HepG2 (cell line): Measurements from ENCODE around the gene GFPT1. TPM values are rescaled to one million over a fixed set of nuclear protein-coding genes. Genes with fewer than 3 reads are reported as not detected.

Experiments used
- ATAC-seq: fragments of 200-7000 bp; cut with Tn5 transposase; 3 replicates; pipeline ENCODE4 v1.9.1; 2020; ENCODE audit warnings: mild to moderate bottlenecking, moderate library complexity
- BruUV-seq: library from RNA; stranded (reverse); fragments of 400-500 nt; replicated peaks from 2 replicates; lab custom pipeline; 2021; lab: Mats Ljungman, UMichigan
- CTCF ChIA-PET: fragments of 300-600 bp; formaldehyde crosslinking; extraction: SDS; loops from one replicate; lab custom pipeline; 2021; ENCODE audit warnings: low total read pairs, inconsistent platforms, low intra/inter-chr PET ratio; lab: Yijun Ruan, JAX
- POLR2A ChIA-PET: fragments of 350-600 bp; sonication (Branson Sonifier 250); formaldehyde crosslinking; loops from one replicate; lab custom pipeline; 2020; ENCODE audit warnings: antibody characterized with exemption, inconsistent platforms; lab: Yijun Ruan, JAX
- DNase-seq: peaks from one replicate; pipeline ENCODE4 v3.0.0-alpha.2; 2015; ENCODE audit warnings: low spot score
- FAIRE-seq: peaks from 3 replicates; lab custom pipeline; 2011; peaks lifted over from hg19 to GRCh38; lab: Jason Lieb, UNC
- H2AFZ ChIP-seq: one replicate; pipeline ENCODE4 v1.6.1; 2011; ENCODE audit warnings: low read length, inconsistent platforms
- H3K27ac ChIP-seq: fragments of 300-600 bp; 3 replicates; pipeline ENCODE4 v1.8.0; 2011; ENCODE audit warnings: mixed run types, mild to moderate bottlenecking, mixed read lengths, low read length, inconsistent platforms; ENCODE audit not compliant: insufficient read depth; ENCODE audit errors: extremely low read length
- H3K27me3 ChIP-seq, 2 experiments: fragments of 200-600 bp in 1 of 2; 2 replicates in 1 of 2; 3 replicates in 1 of 2; pipeline versions ENCODE4 v1.6.0 to v1.8.0; 2011; ENCODE audit warnings: low read length in 2 of 2, mild to moderate bottlenecking in 2 of 2, moderate library complexity in 2 of 2, inconsistent platforms in 1 of 2; ENCODE audit not compliant: insufficient read depth in 2 of 2, control insufficient read depth in 1 of 2
- H3K36me3 ChIP-seq, 2 experiments: fragments of 200-600 bp in 1 of 2; replicated peaks in 1 of 2; 2 replicates in 1 of 2; 3 replicates in 1 of 2; pipeline versions ENCODE4 v1.5.1 to v1.8.0; 2011; ENCODE audit warnings: low read length in 2 of 2, inconsistent platforms in 1 of 2; ENCODE audit not compliant: insufficient read depth in 2 of 2, control insufficient read depth in 1 of 2
- H3K4me1 ChIP-seq: 2 replicates; pipeline ENCODE4 v1.5.1; 2012; ENCODE audit warnings: low read length, inconsistent platforms; ENCODE audit not compliant: insufficient read depth
- H3K4me2 ChIP-seq: 2 replicates; pipeline ENCODE4 v1.6.0; 2011; ENCODE audit warnings: low read depth, low read length, inconsistent platforms
- H3K4me3 ChIP-seq, 3 experiments: fragments of 200-600 bp in 1 of 3; sonication (generic), shearing (Covaris generic) in 1 of 3; replicated peaks in 1 of 3; 2 replicates each; pipeline ENCODE4 v1.5.1; 2011 to 2016; ENCODE audit warnings: low read length in 3 of 3, inconsistent platforms in 2 of 3, low read depth in 2 of 3, mild to moderate bottlenecking in 2 of 3, control low read depth in 1 of 3, mixed read lengths in 1 of 3; ENCODE audit not compliant: insufficient read depth in 1 of 3
- H3K79me2 ChIP-seq: one replicate; pipeline ENCODE4 v1.6.1; 2011; ENCODE audit warnings: low read length, inconsistent platforms; ENCODE audit not compliant: insufficient read depth
- H3K9ac ChIP-seq: 2 replicates; pipeline ENCODE4 v1.6.0; 2011; ENCODE audit warnings: mild to moderate bottlenecking, low read depth, low read length, inconsistent platforms; ENCODE audit not compliant: insufficient read depth
- H3K9me3 ChIP-seq: 2 replicates; pipeline ENCODE4 v1.5.1; 2012; ENCODE audit warnings: mild to moderate bottlenecking, low read length
- H4K20me1 ChIP-seq: 2 replicates; pipeline ENCODE4 v1.6.0; 2011; ENCODE audit warnings: inconsistent platforms, mild to moderate bottlenecking, low read length, moderate library complexity; ENCODE audit not compliant: insufficient read depth
- ATAD3A ChIP-seq: sonication (generic); formaldehyde crosslinking; IDR thresholded peaks from 2 replicates; pipeline ENCODE4 v1.4.0; 2020; ENCODE audit warnings: missing genetic modification reagents
- GABPB1 ChIP-seq: IDR thresholded peaks from 2 replicates; pipeline ENCODE4 v1.6.1; 2016; ENCODE audit warnings: mild to moderate bottlenecking, missing genetic modification reagents, moderate library complexity, missing compliant biosample characterization
- HOXA5 ChIP-seq: sonication (generic); formaldehyde crosslinking; IDR thresholded peaks from 2 replicates; pipeline ENCODE4 v1.4.0; 2020; ENCODE audit warnings: missing genetic modification reagents
- KLF6 ChIP-seq: IDR thresholded peaks from 2 replicates; pipeline ENCODE4 v1.8.0; 2016; ENCODE audit warnings: missing biosample characterization, missing genetic modification reagents
- NFE2L1 ChIP-seq: sonication (generic); formaldehyde crosslinking; IDR thresholded peaks from 2 replicates; pipeline ENCODE4 v1.4.0; 2020; ENCODE audit warnings: missing genetic modification reagents, mild to moderate bottlenecking, borderline replicate concordance
- PREB ChIP-seq: sonication (generic); formaldehyde crosslinking; IDR thresholded peaks from 2 replicates; pipeline ENCODE4 v1.4.0; 2020; ENCODE audit warnings: missing genetic modification reagents
- RELA ChIP-seq: sonication (generic); formaldehyde crosslinking; IDR thresholded peaks from 2 replicates; pipeline ENCODE4 v1.4.0; 2020; ENCODE audit warnings: missing genetic modification reagents
- REXO4 ChIP-seq: sonication (generic); formaldehyde crosslinking; IDR thresholded peaks from 2 replicates; pipeline ENCODE4 v1.8.0; 2022; ENCODE audit warnings: missing genetic modification reagents, mild to moderate bottlenecking, borderline replicate concordance
- RNF219 ChIP-seq: sonication (generic); formaldehyde crosslinking; IDR thresholded peaks from 2 replicates; pipeline ENCODE4 v1.5.0; 2020; ENCODE audit warnings: mild to moderate bottlenecking, missing genetic modification reagents
- STAG1 ChIP-seq: sonication (generic); formaldehyde crosslinking; IDR thresholded peaks from 2 replicates; pipeline ENCODE4 v1.4.0; 2020; ENCODE audit warnings: missing genetic modification reagents
- TRIM24 ChIP-seq: sonication (generic); formaldehyde crosslinking; IDR thresholded peaks from 2 replicates; pipeline ENCODE4 v1.8.0; 2022; ENCODE audit warnings: mild to moderate bottlenecking, missing genetic modification reagents
- ZNF383 ChIP-seq: sonication (generic); formaldehyde crosslinking; IDR thresholded peaks from 2 replicates; pipeline ENCODE4 v1.4.0; 2020; ENCODE audit warnings: missing genetic modification reagents, mild to moderate bottlenecking, borderline replicate concordance
- ZNF780A ChIP-seq: sonication (generic); formaldehyde crosslinking; IDR thresholded peaks from 2 replicates; pipeline ENCODE4 v1.8.0; 2022; ENCODE audit warnings: mild to moderate bottlenecking, missing genetic modification reagents, moderate library complexity
- ZSCAN9 ChIP-seq: IDR thresholded peaks from 2 replicates; pipeline ENCODE4 v1.6.1; 2016; ENCODE audit warnings: borderline replicate concordance
- WGBS: methylation state at CpG from one replicate; pipeline ENCODE4 v1.1.6; 2017; ENCODE audit warnings: low lambda C conversion rate; 5-methylcytosine and 5-hydroxymethylcytosine counted together
- in situ Hi-C: cut with HindIII; loops from 2 replicates; pipeline ENCODE4 v1.10.0; 2017; ENCODE audit warnings: low pct_unique_long_range_greater_than_20kb; ENCODE audit not compliant: extremely low pct_ligation_motif_present
- intact Hi-C: fragments of 100-400 bp; cut with micrococcal nuclease; formaldehyde crosslinking; loops from one replicate; pipeline ENCODE4 v1.10.0; 2022; ENCODE audit not compliant: unreplicated experiment
- polyA plus RNA-seq, 8 experiments: library from polyadenylated mRNA; depleted of rRNA in 3 of 8; stranded (reverse) in 7 of 8; unstranded in 1 of 8; fragments of >200 nt; fragmentation: Illumina TruSeq in 4 of 8; extraction: Trizol in 4 of 8; gene quantifications; 2 replicates each; pipeline versions ENCODE4 v1.2.1 to v1.2.3, GENCODE V29; 2011 to 2016; ENCODE audit warnings: low read depth in 4 of 8, missing spikeins in 1 of 8, mixed read lengths in 1 of 8; ENCODE audit not compliant: insufficient read depth in 1 of 8
- total RNA-seq, 5 experiments: library from RNA; depleted of rRNA; stranded (reverse); fragments of >200 nt; fragmentation: Illumina TruSeq; extraction: Trizol; gene quantifications; 2 replicates each; pipeline ENCODE4 v1.2.3, GENCODE V29; 2016; ENCODE audit warnings: low read depth in 1 of 5
- TF ChIP-seq, protein P1 (sequence below): sonication (generic); formaldehyde crosslinking; IDR thresholded peaks from 2 replicates; pipeline ENCODE4 v1.5.0; 2020; ENCODE audit warnings: mild to moderate bottlenecking, low read depth, missing genetic modification reagents, borderline replicate concordance
- TF ChIP-seq, protein P2 (sequence below): conservative IDR thresholded peaks from 2 replicates; pipeline ENCODE4 v1.6.1; 2018; ENCODE audit warnings: missing genetic modification reagents
- TF ChIP-seq, protein P3 (sequence below): sonication (generic); formaldehyde crosslinking; IDR thresholded peaks from 2 replicates; pipeline ENCODE4 v1.4.0; 2020; ENCODE audit warnings: mild to moderate bottlenecking, missing genetic modification reagents

GFPT1 gene
- total and polyA plus RNA-seq, 2 of the 13 experiments (the other 11 are each of a cell fraction or from before 2014, with no cell fraction given) = 24.0 to 84.9 TPM

- TF ChIP-seq, protein P1, sequence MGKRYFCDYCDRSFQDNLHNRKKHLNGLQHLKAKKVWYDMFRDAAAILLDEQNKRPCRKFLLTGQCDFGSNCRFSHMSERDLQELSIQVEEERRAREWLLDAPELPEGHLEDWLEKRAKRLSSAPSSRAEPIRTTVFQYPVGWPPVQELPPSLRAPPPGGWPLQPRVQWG (CRISPR knock-in tag) = no peak
- no peak for TF ChIP-seq HOXA5 (CRISPR knock-in tag)
- TF ChIP-seq, all 625 proteins: peak for 0
Measured at GRCh38 chr2:69393963-69394362, 6.9 kb upstream of the GFPT1 start (continued).

DNA sequence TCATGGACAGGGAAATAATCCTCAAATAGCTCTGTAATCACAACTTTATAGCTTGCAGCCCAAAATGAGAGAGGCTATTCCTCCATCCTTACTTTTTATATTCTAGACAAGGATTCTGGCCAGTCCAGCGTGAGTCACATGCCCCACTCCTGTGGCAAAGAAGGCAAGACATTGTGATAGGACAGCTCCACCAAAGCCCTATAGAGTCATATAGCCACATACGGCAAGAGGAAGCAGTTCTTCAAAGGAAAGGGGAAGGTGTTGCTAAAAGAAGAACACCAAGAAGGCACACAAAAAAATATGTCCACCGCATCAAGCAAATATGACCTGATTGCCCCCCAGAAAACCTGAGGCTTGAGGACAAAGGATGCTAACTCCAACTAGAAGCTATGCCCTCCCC, 3.4 kb upstream of the GFPT1 start:
- no peak overlapping the region for H3K4me3 ChIP-seq
- CTCF ChIA-PET = no interaction called here
- peaks cover 20% of the 10 kb centered on the region for H3K4me1 ChIP-seq
- H4K20me1 ChIP-seq = no peaks in the 10 kb centered on the region
- no peak overlapping the region for H3K9ac ChIP-seq
- no peak for DNase-seq
- intact Hi-C loops = no loop called here
- BruUV-seq = no TSS peak
- H3K4me2 ChIP-seq = no peak overlapping the region
- peaks cover 17% of the 10 kb centered on the region for H3K79me2 ChIP-seq
- H3K36me3 ChIP-seq = peaks cover 0 to 3% of the 10 kb centered on the region in 2 experiments; a peak in 2 of 5 replicates
- no peak overlapping the region for H2AFZ ChIP-seq
- no peaks in the 10 kb centered on the region for H3K9me3 ChIP-seq
- H3K27ac ChIP-seq = no peak overlapping the region
- in situ Hi-C loops = no loop called here
- POLR2A ChIA-PET = interaction anchor here (1.3 to 1.7 kb wide), 2 partner anchors 9 to 47 kb away, joined by 3 to 5 read pairs; partner anchors contain the start of gene NFU1
- H3K27me3 ChIP-seq = no peaks in the 10 kb centered on the region; a peak in 1 of 5 replicates
- 89% methylated on average over 3 of the region's 3 CpGs for WGBS
- no peak for FAIRE-seq
- no peak for ATAC-seq
- TF ChIP-seq, protein P2, sequence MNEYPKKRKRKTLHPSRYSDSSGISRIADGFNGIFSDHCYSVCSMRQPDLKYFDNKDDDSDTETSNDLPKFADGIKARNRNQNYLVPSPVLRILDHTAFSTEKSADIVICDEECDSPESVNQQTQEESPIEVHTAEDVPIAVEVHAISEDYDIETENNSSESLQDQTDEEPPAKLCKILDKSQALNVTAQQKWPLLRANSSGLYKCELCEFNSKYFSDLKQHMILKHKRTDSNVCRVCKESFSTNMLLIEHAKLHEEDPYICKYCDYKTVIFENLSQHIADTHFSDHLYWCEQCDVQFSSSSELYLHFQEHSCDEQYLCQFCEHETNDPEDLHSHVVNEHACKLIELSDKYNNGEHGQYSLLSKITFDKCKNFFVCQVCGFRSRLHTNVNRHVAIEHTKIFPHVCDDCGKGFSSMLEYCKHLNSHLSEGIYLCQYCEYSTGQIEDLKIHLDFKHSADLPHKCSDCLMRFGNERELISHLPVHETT (CRISPR knock-in tag) = no peak
- TF ChIP-seq ATAD3A (CRISPR knock-in tag) = no peak
- no peak for TF ChIP-seq GABPB1 (CRISPR knock-in tag)
- no peak for TF ChIP-seq PREB
- no peak for TF ChIP-seq RELA
- TF ChIP-seq ZNF780A (CRISPR knock-in tag) = no peak
- TF ChIP-seq STAG1 = no peak
- TF ChIP-seq REXO4 (CRISPR knock-in tag) = no peak
- TF ChIP-seq RNF219 (CRISPR knock-in tag) = no peak
- no peak for TF ChIP-seq ZSCAN9 (CRISPR knock-in tag)
- no peak for TF ChIP-seq NFE2L1
- TF ChIP-seq, protein P3, sequence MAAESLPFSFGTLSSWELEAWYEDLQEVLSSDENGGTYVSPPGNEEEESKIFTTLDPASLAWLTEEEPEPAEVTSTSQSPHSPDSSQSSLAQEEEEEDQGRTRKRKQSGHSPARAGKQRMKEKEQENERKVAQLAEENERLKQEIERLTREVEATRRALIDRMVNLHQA (CRISPR knock-in tag) = no peak
- TF ChIP-seq KLF6 (CRISPR knock-in tag) = no peak
- TF ChIP-seq TRIM24 (CRISPR knock-in tag) = no peak
- no peak for TF ChIP-seq ZNF383 (CRISPR knock-in tag)
